Measurements from ENCODE around the gene ADCY4. TPM values are rescaled to one million over a fixed set of nuclear protein-coding genes. Genes with fewer than 3 reads are reported as not detected.

ADCY4 gene
- total and polyA plus RNA-seq, 2 of the 8 experiments (the other 6 are each of a cell fraction or from before 2014, with no cell fraction given), result 0.27 to 0.35 TPM

DNA sequence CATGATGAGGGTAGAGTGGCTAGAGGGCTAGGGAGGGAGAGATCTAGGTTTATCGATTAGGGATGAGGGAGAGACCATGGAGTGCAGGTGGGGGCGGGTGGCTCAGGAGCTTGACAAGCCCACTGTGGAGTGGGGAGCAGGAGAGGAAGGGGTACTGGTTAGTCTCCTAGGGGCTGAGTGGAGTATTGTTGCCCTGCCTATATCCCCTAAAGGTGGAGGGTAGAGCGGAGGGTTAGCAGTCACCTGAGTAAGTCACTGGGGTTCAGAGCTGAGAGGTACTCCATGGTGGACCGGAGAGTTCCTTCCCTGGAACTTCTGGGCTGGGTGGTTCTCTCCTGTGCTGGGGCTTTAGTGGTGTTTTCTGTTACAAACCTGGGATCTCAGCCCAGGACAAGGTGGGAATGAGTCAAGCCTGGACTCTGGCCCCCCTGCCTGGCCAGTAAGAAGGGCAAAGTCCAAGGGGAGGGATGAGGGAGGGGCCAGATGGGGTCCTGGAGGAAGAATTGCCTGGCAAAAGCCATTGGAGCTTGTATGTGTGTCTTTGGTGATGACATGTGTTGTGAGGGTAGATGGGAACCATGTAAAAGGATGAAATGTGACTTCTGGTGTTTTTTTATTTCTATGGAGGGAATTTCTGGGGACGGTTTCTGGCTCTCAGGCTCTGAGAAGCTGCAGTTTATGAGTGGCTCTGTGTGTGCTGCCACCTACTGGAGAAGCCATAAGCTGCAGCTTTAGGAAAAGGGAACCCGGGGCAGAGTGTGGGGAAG lies 27.1 kb downstream of the ADCY4 start, which contains the start of gene CIDEB (continued):
- no peak for TF ChIP-seq TAF7 (optimal IDR thresholded peaks at IDR 0.05; ENCODE audit: borderline replicate concordance, low read depth, low read length)
